WTC11 (cell line): ENCODE data around the gene ITPKB. TPM values are rescaled to one million over a fixed set of nuclear protein-coding genes. Genes with fewer than 3 reads are reported as not detected.

Experiments
- ATAC-seq: fragments of 200-7000 bp; cut with Tn5 transposase; 2 replicates; pipeline ENCODE4 v1.10.0; 2021; ENCODE audit warnings: mild to moderate bottlenecking, moderate library complexity
- CTCF ChIA-PET: fragments of 300-600 bp; sonication (Branson Sonifier 250); formaldehyde crosslinking; loops from one replicate; lab custom pipeline; 2021; ENCODE audit warnings: antibody characterized with exemption; lab: Charles Lee
- POLR2A ChIA-PET: fragments of 350-600 bp; sonication (Branson Sonifier 250); formaldehyde crosslinking; loops from one replicate; lab custom pipeline; 2021; ENCODE audit warnings: antibody characterized with exemption; lab: Charles Lee
- DNase-seq: peaks from one replicate; pipeline ENCODE4 v3.0.0; 2021; ENCODE audit warnings: low spot score
- H3K27ac Mint-ChIP-seq: 2 replicates; pipeline ENCODE4 v1.8.0; 2021; ENCODE audit warnings: mixed read lengths
- H3K27me3 Mint-ChIP-seq: 2 replicates; pipeline ENCODE4 v1.8.0; 2021; ENCODE audit warnings: low read depth, mild to moderate bottlenecking, moderate library complexity, mixed read lengths
- H3K36me3 Mint-ChIP-seq: 2 replicates; pipeline ENCODE4 v1.8.0; 2021; ENCODE audit warnings: mixed read lengths
- H3K4me1 Mint-ChIP-seq: 2 replicates; pipeline ENCODE4 v1.8.0; 2022; ENCODE audit warnings: mixed read lengths
- H3K4me3 Mint-ChIP-seq: 2 replicates; pipeline ENCODE4 v1.8.0; 2021; ENCODE audit warnings: mild to moderate bottlenecking, moderate library complexity, mixed read lengths
- H3K9me3 Mint-ChIP-seq: 2 replicates; pipeline ENCODE4 v1.8.0; 2021; ENCODE audit warnings: mixed read lengths
- ATF6 ChIP-seq: sonication (generic); formaldehyde crosslinking; IDR thresholded peaks from 2 replicates; pipeline ENCODE4 v1.8.1; 2023; ENCODE audit warnings: mild to moderate bottlenecking, missing genetic modification reagents
- E2F1 ChIP-seq: sonication (generic); formaldehyde crosslinking; IDR thresholded peaks from 2 replicates; pipeline ENCODE4 v1.8.0; 2022; ENCODE audit warnings: mild to moderate bottlenecking, missing genetic modification reagents
- ELF4 ChIP-seq: sonication (generic); formaldehyde crosslinking; IDR thresholded peaks from 2 replicates; pipeline ENCODE4 v1.8.1; 2022; ENCODE audit warnings: low read depth, mild to moderate bottlenecking, moderate library complexity, missing genetic modification reagents
- ERG ChIP-seq: fragments of 250-450 bp; sonication (Bioruptor Pico); IDR thresholded peaks from 2 replicates; pipeline ENCODE4 v1.8.0; 2021; ENCODE audit warnings: mild to moderate bottlenecking
- ETV6 ChIP-seq: sonication (generic); formaldehyde crosslinking; IDR thresholded peaks from 2 replicates; pipeline ENCODE4 v1.8.1; 2022; ENCODE audit warnings: mild to moderate bottlenecking, missing genetic modification reagents
- FOXK1 ChIP-seq: sonication (generic); formaldehyde crosslinking; IDR thresholded peaks from 2 replicates; pipeline ENCODE4 v1.8.0; 2022; ENCODE audit warnings: mild to moderate bottlenecking, moderate library complexity, missing genetic modification reagents
- FOXP1 ChIP-seq: sonication (generic); formaldehyde crosslinking; IDR thresholded peaks from 2 replicates; pipeline ENCODE4 v1.8.0; 2022; ENCODE audit warnings: missing genetic modification reagents, mild to moderate bottlenecking, moderate library complexity, borderline replicate concordance
- JUN ChIP-seq: sonication (generic); formaldehyde crosslinking; IDR thresholded peaks from 2 replicates; pipeline ENCODE4 v1.8.0; 2023; ENCODE audit warnings: mild to moderate bottlenecking, missing genetic modification reagents
- KAT7 ChIP-seq: sonication (generic); formaldehyde crosslinking; IDR thresholded peaks from 2 replicates; pipeline ENCODE4 v1.8.1; 2023; ENCODE audit warnings: missing genetic modification reagents, mild to moderate bottlenecking, borderline replicate concordance
- MXD4 ChIP-seq: fragments of 250-450 bp; sonication (Bioruptor Pico); IDR thresholded peaks from 2 replicates; pipeline ENCODE4 v1.8.0; 2021; ENCODE audit warnings: mild to moderate bottlenecking, moderate library complexity, borderline replicate concordance
- NFYB ChIP-seq: sonication (generic); formaldehyde crosslinking; conservative IDR thresholded peaks from 2 replicates; pipeline ENCODE4 v1.8.0; 2022; ENCODE audit warnings: low read depth, missing genetic modification reagents
- NR1H2 ChIP-seq: sonication (generic); formaldehyde crosslinking; IDR thresholded peaks from 2 replicates; pipeline ENCODE4 v1.9.0; 2021; ENCODE audit warnings: mild to moderate bottlenecking, moderate library complexity, missing genetic modification reagents
- PRRX2 ChIP-seq: fragments of 250-450 bp; sonication (Bioruptor Pico); IDR thresholded peaks from 2 replicates; pipeline ENCODE4 v1.8.0; 2021; ENCODE audit warnings: mild to moderate bottlenecking
- SMAD3 ChIP-seq: sonication (generic); formaldehyde crosslinking; IDR thresholded peaks from 2 replicates; pipeline ENCODE4 v1.8.0; 2022; ENCODE audit warnings: missing genetic modification reagents, mild to moderate bottlenecking, borderline replicate concordance
- STAT6 ChIP-seq: sonication (generic); formaldehyde crosslinking; conservative IDR thresholded peaks from 2 replicates; pipeline ENCODE4 v1.8.1; 2023; ENCODE audit warnings: mild to moderate bottlenecking, low read depth, missing genetic modification reagents, moderate library complexity
- TCF7 ChIP-seq: sonication (generic); formaldehyde crosslinking; IDR thresholded peaks from 2 replicates; pipeline ENCODE4 v1.8.0; 2022; ENCODE audit warnings: mild to moderate bottlenecking, low read depth, missing genetic modification reagents, moderate library complexity
- USF2 ChIP-seq: sonication (generic); formaldehyde crosslinking; IDR thresholded peaks from 2 replicates; pipeline ENCODE4 v1.8.1; 2023; ENCODE audit warnings: mild to moderate bottlenecking, missing genetic modification reagents, moderate library complexity
- ZMAT4 ChIP-seq: fragments of 250-450 bp; sonication (Bioruptor Pico); IDR thresholded peaks from 2 replicates; pipeline ENCODE4 v1.9.0; 2021; ENCODE audit warnings: mild to moderate bottlenecking
- ZNF416 ChIP-seq: fragments of 250-450 bp; sonication (Bioruptor Pico); IDR thresholded peaks from 2 replicates; pipeline ENCODE4 v1.9.0; 2021; ENCODE audit warnings: mild to moderate bottlenecking, inconsistent platforms
- ZSCAN18 ChIP-seq: fragments of 250-450 bp; sonication (Bioruptor Pico); IDR thresholded peaks from 2 replicates; pipeline ENCODE4 v2.1.2; 2022; ENCODE audit warnings: mild to moderate bottlenecking, moderate library complexity
- total RNA-seq: library from RNA; stranded (reverse); gene quantifications from 3 replicates; pipeline ENCODE4 v1.2.3, GENCODE V29; 2021

Gene ITPKB
- total RNA-seq, 1 experiment from 2014 or later: 15.6 TPM

- TF ChIP-seq ZMAT4 (no peak), TCF7 (CRISPR knock-in tag) (no peak), MXD4 (CRISPR knock-in tag) (no peak), E2F1 (CRISPR knock-in tag) (no peak), ETV6 (no peak), ZNF416 (no peak)
These were observed 112.5 kb downstream of the ITPKB start (continued) for GRCh38 chr1:226626577-226626956.

- ATAC-seq (no peak), DNase-seq (no peak)
- Mint-ChIP-seq H3K36me3 (peaks cover 5% of the 10 kb centered on the region; the same call in 1 of the 2 replicates), H3K27ac (no peak overlapping the region), H3K27me3 (peaks cover 38% of the 10 kb centered on the region), H3K4me1 (no peaks in the 10 kb centered on the region), H3K4me3 (no peak overlapping the region), H3K9me3 (peaks cover 5% of the 10 kb centered on the region)
- CTCF ChIA-PET: interaction anchor here (0.5 to 2.0 kb wide), 99 partner anchors 9 to 559 kb away, joined by 3 to 45 read pairs (median 4); partner anchors contain the start of genes COQ8A, ITPKB, PARP1 and PSEN2
- POLR2A ChIA-PET: interaction anchor here (0.9 kb wide), 1 partner anchor 12 kb away, joined by 3 read pairs; no protein-coding TSS in a partner anchor
- TF ChIP-seq STAT6 (no peak), ELF4 (CRISPR knock-in tag) (no peak), E2F1 (CRISPR knock-in tag) (no peak), ZSCAN18 (CRISPR knock-in tag) (no peak), NR1H2 (CRISPR knock-in tag) (no peak), FOXK1 (CRISPR knock-in tag) (no peak), ATF6 (CRISPR knock-in tag) (no peak), SMAD3 (CRISPR knock-in tag) (no peak), JUN (CRISPR knock-in tag) (no peak), ERG (CRISPR knock-in tag) (no peak), KAT7 (no peak), FOXP1 (no peak), USF2 (CRISPR knock-in tag) (no peak), TCF7 (CRISPR knock-in tag) (no peak), NFYB (CRISPR knock-in tag) (no peak), PRRX2 (CRISPR knock-in tag) (no peak)
These were observed 113.1 kb downstream of the ITPKB start for GRCh38 chr1:226625832-226626576.
